HG03354 (cell line): ENCODE results near the gene SLC15A4.
"Not testable (repeated sequence)": the region's sequence is repeated elsewhere in the genome, so short reads cannot be mapped to it uniquely, and the experiment has no call there.

Experiments used
- ATAC-seq: cut with Tn5 transposase; IDR thresholded peaks from one replicate; pipeline ENCODE4 v1.9.1; 2021; ENCODE audit warnings: mild to moderate bottlenecking; ENCODE audit not compliant: unreplicated experiment, poor library complexity, severe bottlenecking

SLC15A4 gene

DNA sequence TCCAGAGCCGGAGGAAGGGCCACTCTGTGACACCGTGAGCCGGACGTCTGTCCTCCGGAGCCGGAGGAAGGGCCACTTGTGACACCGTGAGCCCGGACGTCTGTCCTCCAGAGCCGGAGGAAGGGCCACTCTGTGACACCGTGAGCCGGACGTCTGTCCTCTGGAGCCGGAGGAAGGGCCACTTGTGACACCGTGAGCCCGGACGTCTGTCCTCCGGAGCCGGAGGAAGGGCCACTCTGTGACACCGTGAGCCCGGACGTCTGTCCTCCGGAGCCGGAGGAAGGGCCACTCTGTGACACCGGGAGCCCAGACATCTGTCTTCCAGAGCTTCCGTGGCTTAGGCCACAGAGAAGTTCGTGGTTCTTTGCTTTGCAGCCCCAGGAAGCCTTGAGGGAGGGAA lies 22.9 kb upstream of the SLC15A4 start:
- not testable (repeated sequence) for ATAC-seq

DNA sequence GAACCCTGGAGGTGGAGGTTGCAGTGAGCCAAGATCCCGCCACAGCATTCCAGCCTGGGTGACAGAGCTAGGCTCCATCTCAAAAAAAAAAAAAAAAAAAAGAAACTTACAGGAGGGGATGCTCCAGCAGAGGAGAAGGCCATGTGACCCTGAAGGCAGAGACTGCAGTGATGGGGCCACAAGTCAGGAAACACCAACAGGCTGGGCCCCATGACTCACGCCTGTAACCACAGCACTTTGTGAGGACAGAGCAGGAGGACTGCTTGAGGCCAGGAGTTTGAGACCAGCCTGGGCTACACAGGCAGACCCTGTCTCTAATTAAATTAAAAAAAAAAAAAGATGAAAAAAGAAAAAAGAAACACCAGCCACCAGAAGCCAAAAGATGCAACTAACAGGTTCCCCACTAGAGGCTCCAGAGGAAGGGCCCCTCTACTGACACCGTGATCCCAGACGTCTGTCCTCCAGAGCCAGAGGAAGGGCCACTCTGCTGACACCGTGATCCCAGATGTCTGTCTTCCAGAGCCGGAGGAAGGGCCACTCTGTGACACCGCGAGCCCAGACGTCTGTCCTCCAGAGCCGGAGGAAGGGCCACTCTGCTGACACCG lies 20.4 kb upstream of the SLC15A4 start:
- peak; percentile 46 for ATAC-seq

DNA sequence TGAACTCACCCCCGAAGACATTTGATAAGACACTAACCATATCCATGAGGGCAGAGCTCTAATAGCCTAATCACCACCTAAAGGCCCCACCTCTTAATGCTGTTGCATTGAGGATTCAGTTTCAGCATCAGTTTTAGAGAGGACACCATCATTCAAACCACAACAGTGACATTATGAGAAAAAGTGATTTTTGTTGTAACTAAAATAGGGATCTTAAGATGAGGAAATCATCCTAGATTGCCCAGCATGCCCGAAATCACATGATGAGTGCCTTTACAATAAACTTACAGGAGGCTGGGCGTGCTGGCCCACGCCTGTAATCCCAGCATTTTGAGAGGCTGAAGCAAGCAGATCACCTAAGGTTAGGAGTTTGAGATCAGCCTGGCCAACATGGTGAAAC lies 19.8 kb upstream of the SLC15A4 start:
- ATAC-seq = no peak

DNA sequence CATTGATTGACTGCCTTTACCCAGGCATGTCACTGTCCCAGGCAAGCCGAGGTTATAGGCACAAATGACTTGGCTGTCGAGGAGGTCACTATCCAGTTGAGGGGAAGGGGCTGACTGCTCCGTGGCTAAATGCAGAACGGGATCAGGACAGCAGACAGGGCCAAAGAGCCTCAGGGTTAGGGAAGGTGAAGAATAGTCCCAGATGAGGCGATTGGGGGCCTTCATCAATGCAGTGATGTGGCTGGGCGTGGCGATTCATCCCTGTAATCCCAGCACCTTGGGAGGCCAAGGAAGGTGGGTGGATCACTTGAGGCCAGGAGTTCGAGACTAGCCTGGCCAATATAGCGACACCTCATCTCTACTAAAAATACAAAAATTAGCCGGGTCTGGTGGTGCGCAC lies 18.8 kb upstream of the SLC15A4 start:
- no peak for ATAC-seq

DNA sequence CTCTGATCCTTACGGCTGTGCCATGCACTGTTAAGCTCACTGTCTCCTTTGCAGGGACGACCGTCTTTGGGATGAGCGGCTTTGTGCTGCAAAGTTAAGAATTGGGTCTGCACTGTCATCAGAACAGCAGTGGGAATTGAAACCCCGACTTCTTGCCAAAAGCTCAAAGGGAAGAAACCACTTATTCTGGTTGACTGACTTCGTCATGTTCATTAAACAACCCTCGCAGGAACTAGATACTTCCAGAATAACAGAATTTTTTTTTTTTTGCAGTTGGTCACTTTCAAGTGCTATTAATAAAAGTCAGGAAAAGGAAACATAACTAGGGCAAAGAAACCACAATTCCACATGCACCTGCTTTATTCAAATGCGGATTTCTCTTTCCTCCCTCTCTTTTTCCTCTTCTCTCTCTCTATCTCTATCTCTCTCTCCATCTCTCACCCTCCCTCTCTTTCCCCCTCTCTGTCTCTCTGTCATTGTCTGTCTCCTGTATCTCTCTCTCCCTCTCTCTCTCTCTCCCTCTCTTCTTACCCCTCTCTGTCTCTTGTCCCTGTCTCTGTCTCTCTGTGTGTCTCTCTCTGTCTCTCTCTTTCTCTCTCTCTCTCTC lies 17.2 kb upstream of the SLC15A4 start:
- ATAC-seq = peak; percentile 75

DNA sequence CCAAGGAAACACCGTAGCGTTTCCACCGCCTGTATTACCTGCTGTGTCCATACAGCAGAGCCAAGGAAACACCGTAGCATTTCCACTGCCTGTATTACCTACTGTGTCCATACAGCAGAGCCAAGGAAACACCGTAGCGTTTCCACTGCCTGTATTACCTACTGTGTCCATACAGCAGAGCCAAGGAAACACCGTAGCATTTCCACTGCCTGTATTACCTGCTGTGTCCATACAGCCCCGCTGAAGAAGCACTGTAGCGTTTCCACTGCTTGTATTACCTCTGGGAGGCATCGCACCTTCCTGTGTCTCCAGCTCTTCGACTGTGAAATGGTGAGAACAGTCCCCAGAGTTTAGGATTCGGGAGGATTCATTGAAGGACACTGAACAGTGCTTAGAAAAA lies 16.1 kb upstream of the SLC15A4 start:
- not testable (repeated sequence) for ATAC-seq

DNA sequence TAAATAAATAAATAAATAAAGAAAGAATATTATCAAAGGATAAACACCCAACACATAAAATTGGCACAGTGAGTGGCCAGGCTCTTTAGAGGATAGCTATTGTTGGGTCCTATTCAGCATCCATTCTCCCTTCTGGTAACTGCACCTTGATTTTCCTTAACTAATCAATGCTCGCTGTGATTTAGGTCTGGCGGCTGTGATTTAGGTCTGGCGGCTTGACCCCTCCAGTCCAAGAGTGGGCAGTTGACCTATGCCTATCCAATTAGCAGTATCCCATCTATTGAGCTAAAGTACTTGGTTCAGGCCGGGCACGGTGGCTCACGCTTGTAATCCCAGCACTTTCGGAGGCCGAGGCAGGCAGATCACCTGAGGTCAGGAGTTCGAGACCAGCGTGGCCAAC lies 9.7 kb upstream of the SLC15A4 start:
- no peak for ATAC-seq

- ATAC-seq = peak; percentile 45
These were observed 6.7 kb upstream of the SLC15A4 start for GRCh38 chr12:128830505-128830893.

- peak; percentile 93 for ATAC-seq
These were observed 6.2 kb upstream of the SLC15A4 start for GRCh38 chr12:128829861-128830504.

DNA sequence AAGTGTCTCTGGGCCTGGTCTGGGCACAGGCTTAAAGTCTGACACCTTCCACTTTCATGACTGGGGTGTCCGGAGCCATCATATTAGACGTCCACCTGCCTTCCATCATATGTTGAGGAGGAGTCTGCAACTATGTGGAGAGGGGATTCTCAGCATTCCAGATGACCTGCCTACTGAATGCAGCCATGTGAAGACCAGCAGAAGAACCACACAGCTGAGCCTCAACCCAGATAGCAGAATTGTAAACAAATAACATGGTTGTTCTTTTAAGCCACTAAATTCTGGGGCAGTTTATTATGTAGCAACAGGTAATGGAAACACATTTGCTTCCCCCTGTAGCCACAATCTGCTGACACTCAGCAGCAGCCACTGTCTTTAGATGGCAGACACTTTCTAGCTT lies 4.0 kb upstream of the SLC15A4 start:
- ATAC-seq = no peak

GRCh38 chr12:128825835-128826234 lies 2.1 kb upstream of the SLC15A4 start:
- ATAC-seq = no peak

DNA sequence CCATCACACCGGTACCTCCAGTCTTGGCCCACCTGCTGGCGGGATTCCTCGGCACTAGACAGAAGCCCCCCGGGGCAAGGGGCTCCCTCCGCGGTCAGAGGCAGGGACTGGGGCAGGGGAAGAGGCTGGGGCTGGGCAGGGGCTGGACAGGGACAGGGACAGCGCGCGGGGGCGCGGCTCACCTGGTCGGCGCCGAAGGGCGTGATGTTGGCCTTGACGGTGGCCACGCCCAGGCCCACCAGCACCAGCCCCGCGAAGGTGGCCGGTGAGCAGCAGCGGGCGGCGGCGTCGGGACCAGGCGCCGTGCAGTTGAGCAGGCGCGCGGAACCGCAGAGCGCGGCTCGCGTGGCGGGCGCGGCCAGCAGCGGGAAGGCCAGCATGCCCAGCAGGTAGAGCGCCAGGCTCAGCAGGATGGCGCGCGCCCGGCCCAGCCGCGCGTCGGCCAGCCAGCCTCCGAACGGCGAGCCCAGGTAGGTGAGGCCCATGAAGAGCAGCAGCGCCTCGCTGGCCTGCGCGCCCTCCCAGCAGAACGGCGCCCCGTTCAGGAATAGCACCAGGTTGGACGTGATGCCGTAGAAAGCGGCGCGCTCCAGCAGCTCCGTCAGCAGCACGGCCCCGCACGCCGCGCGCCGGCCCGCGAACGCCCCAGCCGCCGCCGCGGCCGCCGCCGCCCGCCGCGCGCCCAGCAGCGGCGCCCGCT lies 392 bp downstream of the SLC15A4 start:
- peak; percentile 36 for ATAC-seq

DNA sequence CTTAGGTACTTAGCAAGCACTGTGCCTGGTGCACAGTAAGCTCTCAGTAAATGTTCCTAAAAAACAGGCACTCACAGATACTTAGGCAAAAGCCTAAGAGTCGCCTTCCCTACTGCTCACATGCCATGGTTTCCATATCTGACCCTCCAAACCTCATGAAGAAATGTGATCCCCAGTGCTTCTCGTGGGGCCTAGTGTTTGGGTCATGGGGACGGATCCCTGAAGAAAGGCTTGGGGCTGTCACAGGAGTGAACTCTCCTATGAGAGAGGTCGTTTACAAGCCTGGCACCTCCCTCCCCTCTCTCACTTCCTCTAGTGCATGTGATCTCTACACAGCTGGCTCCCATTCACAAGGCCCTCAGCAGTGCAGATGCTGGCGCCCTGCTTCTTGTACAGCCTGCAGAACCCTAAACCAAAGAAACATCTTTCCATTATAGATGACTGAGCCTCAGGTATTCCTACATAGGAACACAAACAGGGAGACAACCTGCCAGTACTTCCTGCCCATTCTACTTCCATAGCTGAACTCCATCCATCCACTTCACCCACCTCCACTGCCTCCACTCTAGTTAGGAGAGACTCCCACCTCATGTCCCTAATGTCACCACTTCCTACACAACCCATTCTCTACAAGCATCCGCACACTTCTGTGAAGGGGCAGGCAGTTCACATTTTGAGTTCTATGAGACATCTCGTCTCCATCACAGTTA lies 2.9 kb downstream of the SLC15A4 start:
- ATAC-seq = peak; percentile 65

GRCh38 chr12:128820253-128820652 lies 3.5 kb downstream of the SLC15A4 start:
- no peak for ATAC-seq

DNA sequence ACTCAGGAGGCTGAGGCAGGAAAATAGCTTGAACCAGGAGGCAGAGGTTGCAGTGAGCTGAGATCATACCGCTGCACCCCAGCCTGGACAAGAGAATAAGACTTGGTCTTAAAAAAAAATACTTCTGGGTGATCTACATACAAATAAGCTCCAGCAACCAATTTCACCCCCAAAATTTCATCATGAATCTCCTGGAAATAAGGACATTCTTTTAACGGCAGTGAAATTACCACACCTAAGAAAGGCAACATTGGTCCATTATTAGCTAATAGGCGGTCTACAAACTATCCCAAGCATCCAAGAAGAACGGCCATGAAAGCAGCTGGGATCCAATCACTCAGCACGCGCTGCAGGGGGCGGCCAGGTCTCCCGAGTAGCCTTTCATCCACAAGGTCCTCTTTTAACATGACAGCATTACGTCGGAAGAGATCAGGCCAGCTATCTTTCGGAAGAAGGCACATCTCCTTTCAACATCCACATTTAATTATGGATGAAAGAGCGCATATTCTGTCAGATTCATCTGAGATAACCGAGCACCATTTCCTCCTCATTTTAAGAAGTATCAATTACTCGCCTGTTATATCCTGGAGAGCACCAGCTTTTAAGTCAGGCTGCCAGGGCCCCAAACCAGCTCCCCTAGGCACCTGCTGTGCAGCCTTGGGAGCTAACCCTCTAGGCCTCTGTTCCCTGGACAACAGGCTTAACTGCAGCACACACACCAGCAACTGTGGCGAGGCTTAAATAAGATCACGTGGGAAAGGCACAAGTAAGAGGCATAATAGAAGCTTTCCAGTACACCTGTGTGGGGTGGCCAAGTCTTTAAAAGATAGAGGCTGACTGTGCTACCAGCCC lies 4.2 kb downstream of the SLC15A4 start:
- no peak for ATAC-seq

DNA sequence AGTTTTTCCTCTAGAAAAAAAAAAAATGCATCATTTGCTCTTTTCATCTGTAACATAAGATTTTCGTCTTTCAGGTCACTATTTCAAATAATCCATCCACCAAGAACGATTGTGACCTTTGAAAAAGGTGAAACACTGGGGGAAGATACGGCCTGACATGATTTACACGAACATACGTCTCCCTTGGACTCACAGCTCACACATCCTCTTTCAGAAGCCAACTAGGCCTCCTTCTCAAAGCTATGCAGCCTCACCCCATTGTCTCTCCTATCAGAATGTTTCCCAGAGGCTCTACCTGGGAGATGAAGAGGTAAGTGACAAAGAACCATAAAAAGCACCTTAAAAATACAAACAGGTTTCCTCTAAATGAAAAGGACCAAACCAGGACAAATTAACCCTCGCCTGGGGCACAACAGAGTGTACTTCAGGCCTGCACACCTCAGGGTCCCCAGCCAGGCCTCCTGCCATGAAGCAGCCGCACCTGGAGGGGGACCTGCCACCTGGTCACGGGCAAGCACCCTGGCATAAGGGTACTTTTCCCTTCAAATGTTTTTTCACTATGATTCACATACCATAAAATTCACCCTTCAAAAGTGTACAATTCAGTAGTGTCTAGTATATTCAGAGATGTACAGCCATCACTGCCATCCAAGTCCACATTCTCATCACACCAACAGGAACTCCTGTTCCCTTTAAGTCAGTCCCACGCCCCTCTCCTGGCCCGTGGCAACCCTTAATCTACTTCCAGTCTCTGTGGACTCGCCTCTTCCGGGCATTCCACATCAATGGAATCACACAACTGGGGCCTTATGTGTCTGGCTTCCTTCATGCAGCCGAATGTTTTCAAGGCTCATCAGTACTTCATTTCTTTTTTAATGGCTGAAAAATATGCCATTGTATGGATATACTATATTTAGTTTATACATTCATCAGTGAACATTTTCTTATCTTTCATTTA lies 5.4 kb downstream of the SLC15A4 start:
- peak; percentile 38 for ATAC-seq

DNA sequence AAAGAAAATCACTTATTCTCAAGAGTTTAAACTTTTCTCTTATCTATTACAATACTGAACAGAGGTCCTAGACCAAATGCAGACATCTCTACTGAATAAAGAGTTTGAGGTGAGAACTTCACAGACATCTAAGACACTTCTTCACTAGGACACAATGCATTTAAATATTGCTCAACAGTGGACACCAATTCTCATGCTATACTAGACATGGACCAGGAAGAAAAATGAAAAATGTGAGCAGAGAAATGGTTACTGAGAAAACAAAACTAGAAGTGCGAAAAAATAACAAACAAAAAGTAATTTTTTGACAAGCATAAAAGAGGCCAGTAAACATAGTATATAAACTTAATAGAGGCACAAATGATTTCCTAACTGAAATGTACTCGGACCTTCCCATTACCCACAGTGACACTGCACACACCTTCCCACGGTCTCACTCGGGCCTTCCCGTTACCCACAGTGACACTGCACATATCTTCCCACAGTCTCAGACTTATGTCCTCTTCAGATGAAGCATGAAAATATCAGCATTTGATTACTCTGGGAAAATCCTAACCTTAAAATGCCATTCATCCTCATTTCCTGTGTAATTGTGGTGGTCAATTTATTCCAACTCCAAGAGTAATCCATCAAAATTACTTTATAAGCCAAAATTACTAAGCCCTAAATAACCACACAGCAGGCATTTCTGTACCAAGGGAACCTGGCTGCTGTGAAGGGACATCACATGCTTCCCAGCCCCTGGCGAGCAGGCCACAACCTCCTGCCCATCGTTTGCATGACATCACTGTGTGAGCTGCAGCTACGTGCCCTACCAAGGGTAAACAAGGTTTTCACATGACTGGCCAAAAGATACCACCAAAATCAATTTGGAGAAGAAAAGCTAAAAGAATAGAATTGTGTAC lies 6.4 kb downstream of the SLC15A4 start:
- ATAC-seq = peak; percentile 42

DNA sequence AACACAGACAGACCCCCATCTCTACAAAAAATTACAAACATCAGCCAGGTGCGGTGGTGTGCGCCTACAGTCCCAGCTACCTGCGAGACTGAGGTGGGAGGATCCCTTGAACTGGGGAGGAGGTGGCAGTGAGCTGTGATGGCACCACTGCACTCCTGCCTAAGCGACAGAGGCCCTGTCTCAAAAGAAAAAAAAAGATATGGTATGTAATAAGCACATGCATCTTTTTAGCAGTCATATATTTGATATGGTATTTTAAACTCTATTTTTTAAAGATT lies 7.2 kb downstream of the SLC15A4 start:
- ATAC-seq = no peak
